DMS53 treated with DMSO at 0.1 percent for 48 hours (cell line): ENCODE results near the gene LRRC8D.
"Not testable (repeated sequence)": the region's sequence is repeated elsewhere in the genome, so short reads cannot be mapped to it uniquely, and the experiment has no call there.

Source experiments
- DNase-seq: peaks from one replicate; lab custom pipeline; 2025; ENCODE audit not compliant: unreplicated experiment; lab: John Stamatoyannopoulos, UW

The LRRC8D gene

DNA sequence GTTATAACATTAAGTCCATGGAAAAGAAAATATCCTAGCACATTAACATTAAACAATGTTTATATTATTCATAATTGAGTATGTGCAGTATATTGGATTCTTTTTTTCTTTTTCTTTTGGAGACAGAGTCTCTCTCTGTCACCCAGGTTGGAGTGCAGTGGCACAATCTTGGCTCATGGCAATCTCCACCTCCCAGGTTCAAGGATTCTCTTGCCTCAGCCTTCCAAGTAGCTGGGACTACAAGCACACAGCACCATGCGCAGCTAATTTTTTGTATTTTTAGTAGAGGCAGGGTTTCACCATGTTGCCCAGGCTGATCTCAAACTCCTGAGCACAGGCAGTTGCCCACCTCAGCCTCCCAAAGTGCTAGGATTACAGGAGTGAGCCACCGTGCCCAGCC lies 162.0 kb downstream of the LRRC8D start:
- not testable (repeated sequence) for DNase-seq

DNA sequence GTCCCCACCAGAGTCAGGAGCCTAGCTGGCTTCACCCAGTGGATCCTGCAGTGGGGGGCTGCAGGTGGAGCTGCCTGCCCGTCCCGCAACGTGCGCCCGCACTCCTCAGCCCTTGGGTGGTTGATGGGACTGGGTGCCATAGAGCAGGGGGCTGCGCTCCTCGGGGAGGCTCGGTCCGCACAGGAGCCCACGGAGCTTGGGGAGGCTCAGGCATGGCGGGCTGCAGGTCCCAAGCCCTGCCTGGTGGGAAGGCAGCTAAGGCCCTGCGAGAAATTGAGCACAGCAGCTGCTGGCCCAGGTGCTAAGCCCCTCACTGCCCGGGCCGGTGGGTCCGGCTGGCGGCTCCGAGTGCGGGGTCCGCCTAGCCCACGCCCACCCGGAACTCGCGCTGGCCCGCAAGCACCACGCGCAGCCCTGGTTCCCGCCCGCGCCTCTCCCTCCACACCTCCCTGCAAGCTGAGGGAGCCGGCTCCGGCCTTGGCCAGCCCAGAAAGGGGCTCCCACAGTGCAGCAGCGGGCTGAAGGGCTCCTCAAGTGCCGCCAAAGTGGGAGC lies 163.8 kb downstream of the LRRC8D start:
- not testable (repeated sequence) for DNase-seq

DNA sequence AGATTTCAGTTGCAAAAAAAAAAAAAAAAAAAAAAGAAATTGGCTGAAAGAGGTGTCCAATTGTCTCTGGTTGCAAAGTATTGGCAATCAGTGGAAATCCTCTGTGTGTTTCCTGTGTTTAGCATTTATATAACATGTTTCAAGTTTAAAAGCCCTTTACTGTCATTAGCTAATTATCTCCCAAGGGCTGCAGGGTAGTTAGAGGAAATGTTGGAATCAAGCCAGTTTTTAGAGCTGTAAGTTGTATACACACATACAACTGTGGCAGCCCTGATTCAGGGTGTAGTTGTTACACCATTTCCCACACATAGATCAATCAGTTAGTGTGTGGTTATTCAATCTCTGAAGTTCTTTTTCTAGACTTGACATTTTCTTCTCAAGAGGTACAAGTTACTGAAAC lies 165.2 kb downstream of the LRRC8D start:
- DNase-seq = no peak
